ENCODE results near the gene UCN2. TPM values are rescaled to one million over a fixed set of nuclear protein-coding genes. Genes with fewer than 3 reads are reported as not detected.
A peak's percentile ranks its signal among the peaks of the same experiment; 100 is the strongest.

The UCN2 gene
- total and polyA plus RNA-seq, 8 donors: 0.19 TPM; not detected in 7

DNA sequence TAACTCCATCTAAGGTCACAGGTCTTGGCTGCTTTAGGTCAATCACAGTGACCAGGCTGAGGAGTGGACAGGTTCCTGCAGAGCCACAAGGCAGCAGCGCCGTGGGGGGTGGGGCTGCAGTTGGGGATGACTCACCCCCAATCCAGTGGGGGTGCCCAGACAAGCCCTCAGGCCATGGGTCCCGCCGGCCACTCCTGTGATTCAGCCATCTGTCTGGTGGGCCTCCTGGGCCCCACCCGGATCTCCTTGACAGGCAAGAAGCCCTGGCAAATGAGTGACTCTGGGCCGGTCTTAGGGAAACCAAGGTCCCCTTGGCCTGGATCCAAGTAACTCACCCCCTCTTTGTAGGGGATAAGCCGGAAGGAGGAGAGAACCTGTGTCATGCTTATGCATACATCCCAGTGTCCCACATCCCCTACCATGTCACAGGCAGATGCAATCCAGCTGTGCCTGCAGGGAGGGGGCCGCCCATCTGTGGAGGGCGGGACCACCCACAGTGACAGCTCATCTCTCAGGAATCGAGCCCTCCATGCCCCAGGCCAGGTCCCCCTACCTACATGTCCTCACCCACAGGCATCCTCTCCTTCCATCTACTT is 32.0 kb upstream of the UCN2 start:
- 22 to 25% methylated on average over 9 to 10 of the region's 10 CpGs for WGBS, 2 donors
- DNase-seq (peak in 3 of 6 donors; percentile 20 to 61 (median 61)), FAIRE-seq (no peak), ATAC-seq (peak in 2 of 4 donors; percentile 6 to 28)
- Histone ChIP-seq H3K4me3 (no peak overlapping the region), H3K36me3 (peaks cover 0 to 21% (median 15%) of the 10 kb centered on the region in 3 donors), H3K4me1 (no peaks in the 10 kb centered on the region), H3K27me3 (no peaks in the 10 kb centered on the region), H3K9me3 (no peaks in the 10 kb centered on the region), H3K27ac (no peak overlapping the region)
- intact Hi-C loops (cut with DNase I): no loop called here
- TF ChIP-seq CTCF (IDR thresholded peaks at IDR 0.05): no peak

- H3K9me3 ChIP-seq: no peaks in the 10 kb centered on the region
- no peak for DNase-seq
- H3K4me1 ChIP-seq: no peaks in the 10 kb centered on the region
- peak within 1 kb of the TSS in 1 of 4 donors; percentile 17 for H3K4me3 ChIP-seq
- intact Hi-C loops (cut with DNase I): no loop called here
- peaks cover 0 to 16% (median 10%) of the 10 kb centered on the region in 3 donors for H3K36me3 ChIP-seq
- 3 to 5% methylated on average over 34 to 35 of the region's 35 CpGs for WGBS, 2 donors
- TF ChIP-seq CTCF (IDR thresholded peaks at IDR 0.05): no peak
- ATAC-seq: peak in 1 of 4 donors; percentile 26
- no peak within 1 kb of the TSS for H3K27ac ChIP-seq
- no peaks in the 10 kb centered on the region for H3K27me3 ChIP-seq
- no peak for FAIRE-seq
Measured at GRCh38 chr3:48595075-48595525, 31.5 kb upstream of the UCN2 start, which contains the start of gene COL7A1. Gene COL7A1, minus strand, starts transcription at chr3:48595329. Its CDS starts 170 bp downstream, at chr3:48595159.

- ATAC-seq (no peak), FAIRE-seq (no peak), DNase-seq (peak in 1 of 6 donors; percentile 63)
- no peaks in the 10 kb centered on the region for H3K27me3 ChIP-seq
- intact Hi-C loops (cut with DNase I): no loop called here
- no peak for TF ChIP-seq CTCF (IDR thresholded peaks at IDR 0.05)
- H3K36me3 ChIP-seq: peaks cover 0 to 10% (median 4%) of the 10 kb centered on the region in 3 donors
- no peaks in the 10 kb centered on the region for H3K4me1 ChIP-seq
- no peak overlapping the region for H3K27ac ChIP-seq
- H3K4me3 ChIP-seq: peak overlapping the region in 1 of 4 donors; percentile 17
- H3K9me3 ChIP-seq: no peaks in the 10 kb centered on the region
- WGBS, 2 donors: 35 to 41% methylated on average over 32 to 39 of the region's 39 CpGs
Measured at GRCh38 chr3:48594417-48595049, 31.0 kb upstream of the UCN2 start.

- Histone ChIP-seq H3K27ac (no peak overlapping the region), H3K36me3 (no peaks in the 10 kb centered on the region), H3K27me3 (no peaks in the 10 kb centered on the region), H3K9me3 (no peaks in the 10 kb centered on the region), H3K4me1 (no peaks in the 10 kb centered on the region), H3K4me3 (no peak overlapping the region)
- ATAC-seq: no peak
- FAIRE-seq: no peak
- 81 to 83% methylated on average over 9 of the region's 9 CpGs for WGBS, 2 donors
- intact Hi-C loops (cut with DNase I): no loop called here
- DNase-seq: peak in 1 of 6 donors; percentile 39
- TF ChIP-seq CTCF (IDR thresholded peaks at IDR 0.05): no peak
Measured at GRCh38 chr3:48593337-48593736, 29.8 kb upstream of the UCN2 start.
